CD4-positive, alpha-beta T cell treated with Interleukin-4 for 1 hour (primary cell): Measurements from ENCODE around the gene SRP14.
"Not testable (repeated sequence)": the region's sequence is repeated elsewhere in the genome, so short reads cannot be mapped to it uniquely, and the experiment has no call there.

Experiments
- DNase-seq, 2 donors: peaks; one replicate each; pipeline ENCODE4 v3.0.0-alpha.2; 2020 to 2022

Gene SRP14

GRCh38 chr15:40038638-40039543 lies at the start of gene SRP14:
Gene SRP14 (minus strand): TSS chr15:40039181. CDS start chr15:40039116, 65 bp downstream.
- DNase-seq: peak; percentile 94 to 95

- no peak for DNase-seq
Observed at GRCh38 chr15:40087991-40088928, 49.3 kb upstream of the SRP14 start.

- no peak for DNase-seq
Observed at GRCh38 chr15:40087068-40087810, 48.3 kb upstream of the SRP14 start.

GRCh38 chr15:40085266-40085665 lies 46.3 kb upstream of the SRP14 start:
- DNase-seq: no peak

- no peak for DNase-seq
Observed at GRCh38 chr15:40084650-40085049, 45.7 kb upstream of the SRP14 start.

- DNase-seq: peak in 1 of 2 donors; percentile 40
Observed at GRCh38 chr15:40082195-40082883, 43.4 kb upstream of the SRP14 start.

- DNase-seq: no peak
Observed at GRCh38 chr15:40081691-40082194, 42.8 kb upstream of the SRP14 start.

- no peak for DNase-seq
Observed at GRCh38 chr15:40080847-40081246, 41.9 kb upstream of the SRP14 start.

- DNase-seq: no peak
Observed at GRCh38 chr15:40080104-40080503, 41.1 kb upstream of the SRP14 start.

GRCh38 chr15:40079456-40079855 lies 40.5 kb upstream of the SRP14 start:
- DNase-seq: no peak

- no peak for DNase-seq
Observed at GRCh38 chr15:40075298-40076044, 36.5 kb upstream of the SRP14 start.

GRCh38 chr15:40074656-40075055 lies 35.7 kb upstream of the SRP14 start:
- not testable (repeated sequence) for DNase-seq

- DNase-seq: not testable (repeated sequence)
Observed at GRCh38 chr15:40073716-40074490, 34.9 kb upstream of the SRP14 start.

- no peak for DNase-seq
Observed at GRCh38 chr15:40072216-40072990, 33.4 kb upstream of the SRP14 start.

GRCh38 chr15:40070608-40071218 lies 31.7 kb upstream of the SRP14 start:
- DNase-seq: no peak

GRCh38 chr15:40070166-40070557 lies 31.2 kb upstream of the SRP14 start:
- no peak for DNase-seq

GRCh38 chr15:40069178-40070165 lies 30.5 kb upstream of the SRP14 start:
- no peak for DNase-seq
